HG03039 (cell line): ENCODE measurements around the gene HMX1.

ENCODE experiments used
- ATAC-seq: cut with Tn5 transposase; IDR thresholded peaks from one replicate; pipeline ENCODE4 v1.9.1; 2021; ENCODE audit warnings: mild to moderate bottlenecking, moderate library complexity; ENCODE audit not compliant: unreplicated experiment

HMX1 gene

DNA sequence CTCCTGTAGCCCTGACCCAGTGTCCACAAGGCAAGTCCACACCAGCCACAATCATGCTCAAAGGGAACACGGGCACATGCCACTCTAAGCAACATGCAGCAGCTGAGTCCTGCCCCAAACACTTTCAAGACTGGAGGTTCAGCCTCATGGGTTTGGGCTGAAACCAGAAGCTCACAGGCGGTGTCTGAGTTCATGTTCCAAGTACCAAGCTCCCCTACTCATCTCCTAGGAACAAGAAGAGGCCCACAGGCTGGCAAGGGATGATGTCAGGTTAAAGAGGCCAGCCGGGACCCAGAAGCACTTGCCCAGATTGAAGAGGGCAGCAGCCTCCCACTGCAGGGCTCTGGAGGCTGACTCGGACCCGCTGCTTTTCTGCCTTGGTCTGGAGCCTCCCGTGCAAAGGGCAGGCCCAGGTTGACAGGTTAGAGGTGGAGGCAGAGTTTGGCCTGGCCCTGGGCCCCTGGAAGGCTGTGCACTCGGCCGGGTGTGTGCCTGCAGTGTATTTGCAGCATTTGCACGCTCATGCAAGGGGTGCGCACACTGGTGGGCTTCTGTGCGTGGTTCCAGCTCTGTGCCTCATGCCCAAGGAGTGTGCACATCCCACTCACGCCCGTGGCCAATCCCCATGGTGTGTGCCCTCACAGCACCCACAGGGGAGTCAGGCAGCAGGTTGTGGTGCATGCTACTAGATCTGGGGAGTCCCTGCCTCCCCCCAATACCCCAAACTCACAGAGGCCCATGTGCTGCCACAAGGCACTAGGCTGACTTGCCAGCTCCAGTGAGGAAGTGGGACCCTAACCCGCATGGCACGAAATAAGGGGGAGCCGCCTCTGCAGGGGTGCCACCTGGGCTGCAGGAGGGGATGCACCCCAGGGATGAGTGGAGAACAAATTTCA is 2.4 kb downstream of the HMX1 start:
- no peak for ATAC-seq

DNA sequence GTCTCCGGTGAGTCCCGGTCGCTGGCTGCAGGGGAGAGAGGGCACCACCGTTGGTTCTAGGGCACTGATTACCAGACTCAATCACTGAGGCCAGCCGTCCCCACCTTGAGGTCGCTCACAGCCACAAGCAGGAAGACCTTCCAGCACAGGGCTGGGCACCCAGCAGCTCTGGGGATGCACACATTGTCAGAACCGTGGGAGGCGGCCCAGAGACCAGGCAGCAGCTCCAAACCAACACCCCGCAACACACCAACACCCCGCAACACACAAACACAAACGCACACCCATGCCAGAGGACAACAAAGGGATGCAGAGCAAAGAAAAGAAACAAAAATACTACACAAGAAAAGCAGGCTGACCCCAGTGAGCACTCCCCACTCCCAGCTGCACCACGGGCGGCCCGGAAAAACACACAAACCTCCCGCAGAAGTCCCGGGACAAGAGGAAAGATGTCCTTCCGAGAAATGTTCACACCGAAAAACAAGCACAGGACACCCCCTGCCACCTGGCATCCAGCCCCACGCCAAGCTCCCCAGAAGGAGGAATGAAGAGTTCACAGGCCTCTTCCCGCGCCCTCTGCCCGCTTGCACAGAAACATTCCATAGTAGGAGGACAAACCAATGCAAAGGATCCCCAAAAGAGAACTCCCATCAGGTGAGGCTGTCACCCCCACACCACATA is 3.2 kb downstream of the HMX1 start:
- no peak for ATAC-seq

DNA sequence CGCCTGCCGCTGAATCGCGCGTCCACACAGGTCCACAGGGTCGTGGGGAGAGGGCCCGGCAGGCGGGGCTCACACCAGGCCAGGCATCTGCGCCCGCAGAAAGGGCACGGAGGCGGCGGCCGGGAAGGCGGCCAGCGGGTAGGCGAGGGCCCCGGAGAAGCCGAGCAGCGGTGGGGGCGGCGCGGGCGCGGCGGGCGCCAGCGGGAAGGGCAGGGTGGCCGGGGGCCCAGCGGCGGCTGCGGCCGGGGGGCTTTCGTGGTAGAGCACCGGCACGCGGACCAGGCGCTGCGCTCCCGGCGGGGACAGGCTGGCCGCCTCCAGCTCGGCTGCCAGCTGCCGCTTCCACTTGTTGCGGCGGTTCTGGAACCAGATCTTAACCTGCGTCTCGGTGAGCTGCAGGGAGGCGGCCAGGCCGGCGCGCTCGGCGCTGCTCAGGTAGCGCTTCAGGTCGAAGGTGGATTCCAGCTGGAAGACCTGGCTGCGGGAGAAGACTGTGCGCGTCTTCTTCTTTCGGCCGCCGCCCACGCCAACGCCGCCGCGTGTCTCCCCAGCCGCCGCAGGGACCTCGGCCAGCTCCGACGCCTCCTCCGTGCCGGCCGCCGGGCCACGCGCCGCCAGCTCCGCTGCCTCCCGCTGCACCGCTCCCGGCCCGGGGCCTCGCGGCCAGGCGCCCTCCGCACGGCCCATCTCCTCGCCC is 3.9 kb downstream of the HMX1 start:
- no peak for ATAC-seq

DNA sequence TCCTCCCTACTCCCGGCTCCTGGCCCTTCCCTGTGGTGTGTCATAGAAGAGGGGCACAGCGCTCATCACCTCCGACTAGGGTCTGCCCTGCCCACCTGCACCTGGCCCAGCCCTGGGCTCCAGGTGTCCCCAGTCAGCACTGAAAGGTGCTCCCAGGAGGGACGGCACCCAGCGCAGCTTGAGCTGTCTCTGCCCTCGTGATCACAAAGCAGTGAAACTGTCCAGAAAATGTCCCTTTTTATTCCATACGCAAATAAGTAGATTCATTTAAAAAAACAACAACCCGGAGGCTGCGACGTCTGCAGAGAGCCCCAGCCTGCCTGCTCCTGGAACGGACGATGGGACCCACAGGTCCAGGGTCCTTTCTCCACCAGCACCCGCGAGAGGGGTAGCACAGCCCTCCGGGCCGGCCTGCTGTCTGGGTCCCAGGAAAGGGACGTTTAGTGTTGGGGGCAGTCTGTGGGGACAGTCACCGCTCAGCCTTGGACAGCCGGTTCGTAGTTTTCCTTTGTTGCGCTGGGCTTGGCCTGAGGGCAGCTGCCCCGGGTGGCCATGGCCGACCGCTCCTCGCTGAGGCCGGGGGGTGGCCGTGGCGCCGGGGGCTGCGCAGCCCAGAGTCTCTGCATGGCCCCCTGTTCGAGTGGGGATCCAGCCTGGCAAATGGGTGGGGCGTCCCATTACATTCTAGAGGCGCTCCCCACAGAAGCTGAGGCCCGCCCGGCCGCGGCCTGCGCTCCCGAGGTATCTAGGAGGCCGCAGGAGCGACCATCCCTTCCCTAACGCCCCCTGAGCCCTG is 4.6 kb downstream of the HMX1 start:
- no peak for ATAC-seq

DNA sequence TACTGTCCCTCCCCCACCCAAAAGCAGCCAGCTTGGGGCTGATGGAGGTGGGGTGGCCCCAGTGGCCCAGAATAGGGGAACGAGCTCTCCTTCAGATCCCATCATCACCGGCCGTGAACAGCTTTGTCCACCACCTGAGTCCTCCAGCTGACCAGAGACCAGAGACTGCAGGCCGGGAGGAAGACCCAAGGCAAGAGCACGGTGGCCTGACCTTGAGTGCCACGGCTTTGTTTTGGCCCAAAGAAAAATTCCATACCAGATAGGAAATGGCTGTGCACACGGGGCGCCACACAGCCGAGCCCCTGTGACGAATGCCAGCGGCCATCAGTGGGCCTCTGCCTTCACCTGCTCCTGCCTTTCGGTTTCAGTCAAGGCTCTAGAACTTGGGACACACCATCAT is 5.2 kb downstream of the HMX1 start:
- ATAC-seq, result no peak

DNA sequence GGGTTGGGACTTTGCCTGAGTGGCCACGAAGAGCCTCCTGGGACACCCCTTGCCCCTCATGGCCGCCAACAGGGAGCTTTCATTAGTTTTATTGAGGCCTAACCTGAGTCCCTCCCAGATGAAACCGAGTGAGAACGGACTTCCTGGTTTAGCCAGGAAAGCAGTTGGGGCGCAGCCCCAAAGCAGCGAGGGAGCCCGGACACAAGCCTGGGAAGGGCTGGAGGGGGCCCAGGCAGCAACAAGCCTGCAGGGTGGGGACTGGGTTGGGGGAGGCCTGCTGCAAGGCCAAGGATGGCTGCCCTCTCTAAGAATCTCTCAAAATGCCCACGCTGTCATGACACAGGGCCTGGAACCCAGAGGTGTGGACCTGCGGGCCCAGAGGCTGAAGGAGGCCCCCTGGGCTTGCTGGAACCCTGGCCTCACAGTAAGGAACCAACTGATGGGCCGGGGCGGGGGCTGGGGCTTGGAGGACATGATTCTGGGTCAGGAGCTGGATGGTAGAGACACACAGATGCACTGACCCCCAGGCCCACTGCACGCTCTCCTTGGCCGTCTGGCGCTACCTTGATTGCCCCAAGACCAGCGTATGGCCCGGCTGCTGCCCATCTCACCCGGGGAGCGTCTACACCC is 5.8 kb downstream of the HMX1 start:
- no peak for ATAC-seq

DNA sequence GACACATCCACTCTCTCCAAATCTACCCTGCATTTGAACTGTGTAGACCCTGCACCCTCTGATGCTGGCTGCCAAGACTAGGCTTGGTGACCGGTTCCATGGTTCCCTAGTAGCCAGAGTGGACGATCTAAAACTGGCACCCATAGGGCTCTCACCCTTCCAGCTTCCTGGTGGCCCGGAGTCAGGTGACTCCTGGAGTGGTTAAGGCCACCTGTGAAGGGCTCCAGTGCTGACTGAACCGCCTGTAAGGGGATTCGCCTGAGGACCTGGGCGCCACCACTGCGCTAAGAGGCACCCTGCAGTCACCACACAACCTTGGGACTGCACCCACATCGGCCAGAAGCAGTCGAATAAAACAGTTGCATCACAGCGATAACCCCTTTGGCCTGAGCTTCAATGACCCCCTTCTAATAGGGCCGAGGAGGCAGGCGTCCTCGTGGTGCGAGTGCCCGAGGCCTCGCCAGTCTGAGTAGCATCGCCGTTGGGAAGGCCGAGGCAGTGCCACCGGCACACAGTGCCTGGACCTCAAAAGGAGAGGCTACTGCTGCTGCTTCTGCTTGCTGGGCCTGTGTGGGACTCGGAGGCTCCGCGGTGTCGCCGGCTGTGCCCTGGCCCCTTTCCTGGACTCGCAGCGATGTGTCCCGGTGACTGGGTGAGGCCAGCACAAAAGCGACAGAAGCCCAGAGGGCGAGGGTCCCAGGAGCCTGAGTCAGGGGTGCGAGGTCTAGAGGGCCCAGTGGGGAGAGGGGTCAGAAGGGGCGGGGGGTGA is 6.5 kb downstream of the HMX1 start:
- ATAC-seq, result no peak

DNA sequence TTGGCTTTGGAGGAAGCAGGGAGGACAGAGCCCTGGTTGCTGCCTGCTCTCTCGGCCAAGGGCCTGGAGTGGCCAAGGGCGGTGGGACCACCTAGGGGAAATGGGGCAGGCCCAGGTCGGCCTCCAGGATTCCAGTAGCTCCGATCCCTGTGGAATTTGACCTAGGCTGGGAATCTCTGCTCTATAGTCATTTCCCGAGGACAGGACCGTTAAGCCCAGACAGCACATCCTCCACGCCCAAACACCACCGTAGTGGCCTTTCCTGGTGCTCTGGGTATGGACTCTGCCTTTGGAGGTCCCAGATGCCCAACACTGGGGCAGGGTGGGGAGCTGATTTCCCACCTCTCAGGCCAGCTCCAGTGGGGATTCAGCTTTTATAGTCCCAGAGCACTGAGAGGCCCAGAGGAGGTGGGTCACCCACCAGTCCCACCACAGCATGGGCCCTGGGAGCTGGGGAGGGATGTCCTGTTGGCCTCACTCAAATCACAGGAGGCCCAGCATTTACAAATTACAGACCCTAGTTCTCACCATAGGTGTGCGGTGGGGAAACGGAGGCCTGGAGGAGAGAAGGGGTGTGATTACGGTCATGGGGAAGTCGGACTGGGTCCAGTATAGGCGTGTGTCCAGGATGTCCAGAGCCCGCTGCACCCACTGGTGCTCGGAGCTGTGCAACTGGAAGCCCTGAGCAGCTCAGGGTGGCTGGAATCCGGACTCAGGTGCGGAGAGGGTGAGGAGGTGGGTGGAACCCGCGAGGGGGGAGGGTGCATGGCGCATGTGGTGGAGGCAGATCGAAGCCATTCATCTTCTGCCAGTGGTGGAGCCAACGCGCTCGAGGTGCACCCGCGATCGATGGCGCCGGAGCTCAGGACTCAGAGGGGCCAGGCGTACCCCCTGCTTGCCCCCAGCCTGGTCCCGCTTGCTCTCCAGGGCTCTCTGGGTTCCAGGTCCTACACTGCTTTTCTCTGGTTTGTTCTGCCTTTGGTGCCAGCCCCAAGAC is 7.7 kb downstream of the HMX1 start:
- ATAC-seq, result no peak

DNA sequence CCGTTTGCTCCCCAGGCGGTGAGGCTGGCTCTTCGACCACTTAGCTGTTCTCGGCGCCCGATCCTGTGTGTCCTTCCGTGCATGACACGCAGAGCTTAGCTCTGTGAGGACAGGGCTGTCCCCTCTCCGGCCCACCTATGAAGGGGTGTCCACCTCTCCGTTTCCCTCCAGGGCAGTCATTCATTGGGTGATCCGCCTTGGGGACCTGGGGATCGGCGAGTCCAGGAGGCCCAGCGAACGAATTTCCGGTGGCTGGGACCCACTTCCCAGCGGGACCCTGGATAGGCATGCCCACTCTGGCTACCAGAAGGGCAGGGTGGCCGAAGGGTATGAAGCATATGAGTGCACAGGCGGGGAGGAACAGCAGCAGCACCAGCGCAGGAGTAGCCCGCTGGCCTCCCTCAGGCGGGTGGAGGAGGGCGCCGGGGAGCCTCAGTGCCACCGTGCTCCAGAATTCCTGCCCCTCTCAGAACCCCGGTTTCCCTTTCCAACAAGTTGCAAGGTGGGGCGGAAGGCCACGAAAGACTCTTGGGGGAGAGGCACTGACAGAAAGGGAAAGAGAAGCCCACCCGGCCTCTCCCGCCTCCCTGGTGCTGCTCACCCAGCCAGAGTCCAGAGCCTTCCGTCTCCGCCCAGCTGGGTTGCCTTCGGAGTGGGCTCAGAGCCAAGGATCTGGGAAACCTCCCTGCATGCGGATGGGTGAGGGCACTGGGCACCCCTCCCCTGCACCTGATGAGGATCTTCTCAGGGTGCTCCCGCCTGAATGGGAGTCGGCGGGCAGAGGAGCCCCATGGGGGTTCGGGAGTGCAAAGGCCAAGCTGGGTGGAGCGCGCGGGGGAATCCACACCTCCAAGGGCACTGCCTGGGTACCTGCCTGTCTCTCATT is 8.6 kb downstream of the HMX1 start:
- no peak for ATAC-seq

DNA sequence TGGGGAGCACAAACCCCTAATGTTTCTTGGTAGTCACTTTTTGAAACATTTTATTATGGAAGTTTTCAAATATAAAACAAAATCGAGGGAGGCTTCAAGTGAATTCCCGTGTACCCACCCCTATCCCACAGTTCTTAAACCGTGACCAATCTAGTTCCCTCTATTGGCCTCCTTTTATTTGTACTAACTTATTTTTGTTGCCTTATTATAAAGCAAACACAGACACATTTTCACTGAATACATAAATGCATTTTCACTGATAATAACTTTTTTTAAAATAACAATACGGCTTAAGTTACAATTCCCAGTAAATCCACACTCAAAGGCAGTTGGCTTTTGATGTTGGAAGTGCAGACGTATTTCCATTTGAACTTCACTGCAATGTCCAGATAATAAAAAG is 9.3 kb downstream of the HMX1 start:
- no peak for ATAC-seq

DNA sequence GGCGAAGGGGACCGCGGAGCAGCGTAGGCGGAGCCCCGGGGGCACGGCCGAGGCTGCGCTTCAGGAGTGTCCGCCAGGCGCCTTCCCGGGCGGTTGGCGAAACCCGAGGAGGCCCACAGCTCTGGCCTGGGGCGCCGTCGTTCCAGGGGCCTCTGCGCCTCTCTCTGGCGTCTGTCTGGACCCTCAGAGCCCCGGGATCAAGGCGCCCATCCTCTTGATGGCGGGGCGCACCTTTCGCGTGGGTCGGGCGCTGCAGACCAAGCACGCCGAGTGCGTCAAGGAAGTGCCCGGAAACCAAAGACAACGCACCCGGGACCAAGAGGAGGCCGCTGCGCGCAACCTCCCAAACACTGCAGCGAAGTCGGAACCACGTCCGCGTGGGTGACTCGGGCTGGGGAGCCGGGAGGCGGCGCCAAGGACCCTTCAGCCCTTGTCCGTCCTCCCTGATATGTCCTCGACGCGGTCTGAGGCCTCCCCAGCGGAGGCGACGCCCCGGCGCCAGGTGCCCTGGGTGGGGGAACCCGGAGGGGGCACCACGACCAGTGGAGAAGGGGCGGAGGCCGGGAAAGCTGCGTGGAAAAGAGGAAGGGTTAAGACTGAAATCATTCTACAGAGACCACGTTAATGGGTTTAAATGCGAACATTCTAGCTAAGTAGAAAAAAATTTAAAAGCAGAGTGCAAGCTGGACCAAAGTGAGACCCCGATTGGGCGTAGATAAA is 9.9 kb downstream of the HMX1 start:
- no peak for ATAC-seq

DNA sequence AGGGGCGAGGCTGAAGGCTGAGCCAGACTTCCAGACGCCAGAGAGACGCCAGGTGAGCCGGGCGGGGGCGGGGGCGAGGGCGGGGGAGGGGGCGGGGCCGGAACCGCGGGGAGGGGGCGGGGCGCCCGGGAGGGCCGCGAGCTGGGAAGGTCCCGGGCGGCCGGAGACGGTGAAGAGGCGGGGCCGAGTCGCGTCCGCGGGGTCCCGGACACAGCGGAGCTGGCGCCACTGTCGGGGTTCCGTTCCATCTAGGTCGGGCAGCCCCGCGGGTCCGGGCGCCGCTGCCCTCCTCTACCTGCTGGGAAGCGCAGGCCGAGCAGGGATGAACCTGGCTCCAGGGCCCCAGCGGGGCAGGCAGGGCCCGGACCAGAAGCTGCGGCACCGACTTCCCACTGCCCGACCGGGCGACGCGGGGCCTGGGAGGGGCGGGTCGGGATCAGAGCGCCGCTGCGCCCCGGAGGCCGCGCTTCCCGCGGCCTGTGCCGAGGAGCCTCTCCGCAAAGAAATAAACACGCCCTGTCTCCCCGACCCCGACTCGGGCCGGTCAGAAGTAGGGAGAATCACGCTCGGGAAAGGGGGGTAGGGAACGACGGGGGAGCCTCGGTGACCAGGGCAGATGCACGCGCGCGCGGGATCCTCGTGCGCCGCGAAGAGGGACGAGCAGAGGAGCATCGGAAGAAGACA is 10.6 kb downstream of the HMX1 start:
- no peak for ATAC-seq

DNA sequence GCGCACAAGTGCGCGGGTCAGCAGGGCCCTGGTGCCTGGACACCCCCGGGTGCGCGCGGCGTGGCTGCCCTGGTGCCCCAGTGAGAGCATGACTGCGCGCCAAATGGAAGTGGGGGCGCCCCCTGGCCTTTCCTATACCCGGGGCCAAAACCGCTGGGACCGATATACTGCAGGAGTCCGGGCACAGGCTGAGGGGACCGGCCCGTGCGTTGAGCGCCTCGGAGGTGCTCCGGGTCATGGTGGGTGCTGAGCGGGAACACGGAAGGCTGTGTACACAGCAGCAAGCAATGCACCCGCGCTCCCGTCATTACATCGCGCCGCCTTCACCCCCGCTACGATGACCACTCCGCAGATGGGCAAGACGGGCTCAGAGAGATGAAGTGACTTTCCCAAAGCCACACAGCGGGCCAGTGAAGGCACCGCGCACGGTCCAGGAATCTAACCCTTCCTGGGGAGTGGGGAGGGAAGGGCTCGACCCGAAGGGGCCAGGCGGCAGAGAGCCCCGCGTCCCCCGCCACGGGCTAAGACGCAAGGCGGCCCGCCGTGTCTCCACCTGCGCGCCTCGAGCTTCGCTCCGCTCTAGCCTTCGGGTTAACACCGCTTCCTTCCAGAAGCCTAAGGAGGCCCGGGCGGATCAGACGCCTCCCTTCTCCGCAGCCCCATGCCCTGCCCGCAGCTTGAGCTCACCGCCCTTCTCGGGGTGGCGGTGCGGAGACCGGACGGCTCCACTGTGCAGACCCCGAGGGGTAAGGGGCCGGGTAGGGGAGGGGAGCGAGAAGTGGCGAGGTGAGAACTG is 11.3 kb downstream of the HMX1 start:
- no peak for ATAC-seq

DNA sequence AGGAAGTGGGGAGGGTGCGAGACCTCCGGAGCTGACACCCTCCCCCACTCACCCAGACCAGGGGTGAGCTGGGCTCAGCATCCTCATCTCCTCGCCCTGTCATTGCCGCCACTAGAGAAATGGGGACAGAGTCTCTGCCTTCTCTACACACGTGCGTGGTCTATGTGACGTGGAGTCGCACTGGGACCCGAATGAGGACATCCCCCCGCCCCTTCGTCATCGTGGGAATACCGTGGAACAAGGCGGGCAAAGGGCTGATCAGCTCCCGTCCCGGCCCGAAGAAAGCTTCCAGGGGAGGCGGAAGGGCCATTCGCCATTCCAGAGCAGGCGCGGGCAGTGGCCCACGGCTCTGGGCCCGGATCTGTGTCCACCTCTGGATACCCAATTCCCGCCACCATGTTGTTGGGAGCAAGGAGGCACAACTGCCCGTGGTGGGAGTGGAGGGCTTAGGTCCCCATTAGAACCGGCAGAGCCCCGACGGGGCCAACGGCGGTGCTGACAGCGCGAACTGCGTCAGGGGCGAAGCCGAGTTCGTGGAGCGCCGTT is 12.0 kb downstream of the HMX1 start:
- no peak for ATAC-seq

DNA sequence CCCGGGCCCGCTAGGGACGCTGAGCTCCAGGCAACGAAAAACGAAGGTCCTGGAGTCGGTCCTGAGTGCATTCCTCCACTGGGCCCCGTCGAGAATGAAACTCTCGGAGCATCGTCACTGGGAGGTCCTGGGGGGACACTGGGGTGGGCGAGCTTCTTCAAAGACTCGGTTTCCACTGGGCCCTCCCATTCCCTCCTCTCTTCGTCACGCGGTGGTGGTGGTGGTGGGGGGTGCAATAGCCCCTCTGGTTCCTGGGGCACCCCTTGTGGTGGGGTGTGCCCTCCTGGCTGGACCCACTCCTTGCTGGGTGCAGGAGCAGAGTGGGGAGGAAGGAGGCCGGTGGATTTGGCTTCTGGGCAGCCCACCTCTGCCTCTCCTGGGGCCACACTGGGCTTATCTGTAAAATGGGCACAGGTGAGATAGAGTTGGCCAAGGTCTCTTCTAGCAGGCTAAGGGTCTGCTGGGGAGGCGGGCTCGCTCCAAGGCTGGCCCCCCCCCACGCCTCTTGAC is 12.9 kb downstream of the HMX1 start:
- no peak for ATAC-seq
